Activated T-cell treated with anti-CD3 and anti-CD28 coated beads, Interleukin-2, amount 50 U/mL, for 24 hours (primary cell): ENCODE measurements around the gene TMEM235.
A peak's percentile ranks its signal among the peaks of the same experiment; 100 is the strongest.

Experiments used
- DNase-seq: peaks from one replicate; pipeline ENCODE4 v3.0.0-alpha.2; 2020
- H3K27ac Mint-ChIP-seq: 2 replicates; pipeline ENCODE4 v1.8.0; 2020; ENCODE audit warnings: mild to moderate bottlenecking, mixed read lengths
- H3K27me3 Mint-ChIP-seq: 2 replicates; pipeline ENCODE4 v1.8.0; 2020; ENCODE audit warnings: mixed read lengths
- H3K36me3 Mint-ChIP-seq: 2 replicates; pipeline ENCODE4 v1.8.0; 2020; ENCODE audit warnings: low read depth, mixed read lengths
- H3K4me1 Mint-ChIP-seq: 2 replicates; pipeline ENCODE4 v1.8.0; 2020; ENCODE audit warnings: low read depth, mixed read lengths
- H3K4me3 Mint-ChIP-seq: 2 replicates; pipeline ENCODE4 v1.8.0; 2020; ENCODE audit warnings: mild to moderate bottlenecking, moderate library complexity, mixed read lengths
- H3K9me3 Mint-ChIP-seq: 2 replicates; pipeline ENCODE4 v1.8.0; 2020; ENCODE audit warnings: mixed read lengths

TMEM235 gene

DNA sequence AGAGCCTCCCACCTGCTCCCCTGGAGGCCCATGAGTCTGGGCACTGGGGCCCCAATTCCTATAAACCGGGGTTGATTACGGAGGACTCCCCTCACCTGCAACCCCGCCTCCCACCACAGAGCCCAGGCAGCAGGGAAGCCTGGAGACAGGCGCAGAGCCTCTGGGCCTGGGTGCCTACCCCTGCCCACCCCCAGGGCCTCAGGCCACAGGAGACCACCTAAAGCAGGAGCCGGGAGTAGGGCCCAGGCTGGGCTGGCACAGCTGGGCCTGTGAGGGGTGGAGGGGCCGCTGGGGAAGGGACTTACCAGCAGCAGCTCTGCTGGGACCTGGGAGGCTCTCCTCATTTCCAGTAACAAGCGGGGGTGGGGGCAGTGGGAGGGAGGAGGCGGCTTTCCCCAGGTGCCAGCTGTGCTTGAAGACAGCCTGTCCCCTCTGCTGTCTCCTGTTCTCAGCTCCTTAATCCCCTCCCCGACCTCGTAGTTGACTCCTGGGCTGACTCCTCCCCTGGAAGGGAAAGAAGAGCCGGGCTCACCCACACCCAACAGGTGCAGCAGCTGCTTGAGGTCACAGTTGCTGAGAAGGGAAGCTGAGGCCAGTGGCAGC, 46.8 kb downstream of the TMEM235 start:
- H3K27ac Mint-ChIP-seq, result peak overlapping the region; percentile 71
- H3K4me3 Mint-ChIP-seq, result peak overlapping the region; percentile 38
- no peak for DNase-seq
- H3K4me1 Mint-ChIP-seq, result peaks cover 16% of the 10 kb centered on the region
- no peaks in the 10 kb centered on the region for H3K9me3 Mint-ChIP-seq
- H3K27me3 Mint-ChIP-seq, result no peaks in the 10 kb centered on the region
- no peaks in the 10 kb centered on the region for H3K36me3 Mint-ChIP-seq

- Mint-ChIP-seq H3K27me3 (no peaks in the 10 kb centered on the region), H3K4me1 (peaks cover 16% of the 10 kb centered on the region), H3K36me3 (no peaks in the 10 kb centered on the region), H3K9me3 (no peaks in the 10 kb centered on the region), H3K27ac (no peak overlapping the region), H3K4me3 (no peak overlapping the region)
- DNase-seq, result no peak
Observed at GRCh38 chr17:78279360-78279990, 48.0 kb downstream of the TMEM235 start.

DNA sequence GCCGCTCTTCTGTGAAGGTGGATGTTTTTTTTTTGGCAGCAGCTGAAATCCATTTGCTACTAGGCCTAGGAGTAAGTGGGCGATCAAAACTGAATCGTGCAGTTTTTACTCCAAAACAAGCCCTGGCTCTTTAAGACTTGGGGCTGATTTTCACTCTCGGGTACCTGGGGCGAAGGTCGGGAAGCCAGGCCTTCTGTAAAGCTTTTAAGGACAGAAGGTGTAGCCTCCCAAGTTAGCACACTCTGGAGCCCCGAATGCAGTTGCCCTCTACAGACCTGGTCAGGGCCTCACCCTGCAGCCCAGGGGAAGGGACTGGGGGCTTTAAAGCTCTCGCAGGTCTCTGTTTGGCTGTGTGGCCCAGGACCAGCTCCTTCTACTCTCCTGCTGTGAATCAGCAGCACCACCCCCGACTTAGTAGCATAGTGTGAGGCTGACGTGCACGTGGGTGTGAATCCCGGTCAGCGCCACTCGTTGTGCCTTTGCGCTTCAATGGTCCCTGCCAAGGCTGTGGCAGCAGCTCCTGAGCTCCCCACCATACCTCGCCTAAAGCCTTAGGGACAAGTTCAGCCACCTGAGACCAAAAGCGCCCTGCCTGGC, 49.9 kb downstream of the TMEM235 start:
- Mint-ChIP-seq H3K9me3 (no peaks in the 10 kb centered on the region), H3K4me3 (no peak overlapping the region), H3K27ac (no peak overlapping the region), H3K4me1 (peaks cover 8% of the 10 kb centered on the region), H3K27me3 (no peaks in the 10 kb centered on the region), H3K36me3 (no peaks in the 10 kb centered on the region)
- no peak for DNase-seq

- no peak overlapping the region for H3K27ac Mint-ChIP-seq
- no peak for DNase-seq
- no peaks in the 10 kb centered on the region for H3K9me3 Mint-ChIP-seq
- H3K27me3 Mint-ChIP-seq, result no peaks in the 10 kb centered on the region
- H3K36me3 Mint-ChIP-seq, result no peaks in the 10 kb centered on the region
- no peaks in the 10 kb centered on the region for H3K4me1 Mint-ChIP-seq
- H3K4me3 Mint-ChIP-seq, result no peak overlapping the region
Observed at GRCh38 chr17:78284146-78284545, 52.7 kb downstream of the TMEM235 start.

GRCh38 chr17:78289004-78289403, 57.6 kb downstream of the TMEM235 start:
- H3K4me1 Mint-ChIP-seq, result peaks cover 4% of the 10 kb centered on the region
- no peaks in the 10 kb centered on the region for H3K27me3 Mint-ChIP-seq
- no peaks in the 10 kb centered on the region for H3K36me3 Mint-ChIP-seq
- no peak overlapping the region for H3K27ac Mint-ChIP-seq
- DNase-seq, result no peak
- H3K9me3 Mint-ChIP-seq, result no peaks in the 10 kb centered on the region
- H3K4me3 Mint-ChIP-seq, result no peak overlapping the region

DNA sequence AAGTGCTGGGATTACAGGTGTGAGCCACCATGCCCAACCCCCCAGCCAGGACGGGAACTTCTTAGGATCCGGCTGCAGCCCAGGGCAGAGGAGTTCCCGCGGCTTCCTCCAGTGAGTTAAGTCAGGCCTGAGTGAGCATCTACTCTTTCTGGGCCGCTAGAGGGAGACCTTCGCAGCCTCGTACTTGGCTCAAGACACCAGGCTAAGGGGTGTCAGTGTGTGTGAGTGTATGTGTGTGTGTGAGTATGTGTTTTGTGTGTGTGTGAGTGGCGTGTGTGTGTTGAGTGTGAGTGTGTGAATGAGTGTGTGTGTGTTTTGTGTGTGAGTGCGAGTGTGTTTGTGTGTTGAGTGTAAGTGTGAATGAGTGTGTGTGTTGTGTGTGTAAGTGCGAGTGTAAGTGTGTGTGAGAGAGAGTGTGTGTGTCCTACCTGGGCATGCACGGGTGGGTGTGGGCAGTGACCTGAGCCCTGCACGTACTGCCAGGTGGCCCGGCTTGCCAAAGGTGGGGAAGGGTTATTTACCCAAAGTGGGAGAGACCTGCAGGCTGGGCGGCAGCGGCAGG, 58.5 kb downstream of the TMEM235 start:
- no peak overlapping the region for H3K27ac Mint-ChIP-seq
- H3K36me3 Mint-ChIP-seq, result no peaks in the 10 kb centered on the region
- H3K27me3 Mint-ChIP-seq, result no peaks in the 10 kb centered on the region
- H3K9me3 Mint-ChIP-seq, result no peaks in the 10 kb centered on the region
- H3K4me1 Mint-ChIP-seq, result peaks cover 4% of the 10 kb centered on the region
- DNase-seq, result peak; percentile 77
- H3K4me3 Mint-ChIP-seq, result no peak overlapping the region
